Brain microvascular endothelial cell (primary cell): Measurements from ENCODE around the gene DNAJB6.

ENCODE experiments used
- DNase-seq: peaks from one replicate; pipeline ENCODE4 v3.0.0-alpha.2; 2020
- H3K27ac ChIP-seq: fragments of 250-450 bp; sonication (Bioruptor Pico); 2 replicates; pipeline ENCODE4 v1.5.1; 2020; ENCODE audit warnings: mild to moderate bottlenecking, moderate library complexity
- H3K27me3 ChIP-seq: fragments of 250-450 bp; sonication (Bioruptor Pico); replicated peaks from 2 replicates; pipeline ENCODE4 v1.5.1; 2020; ENCODE audit warnings: mild to moderate bottlenecking
- H3K36me3 ChIP-seq: fragments of 250-450 bp; sonication (Bioruptor Pico); replicated peaks from 2 replicates; pipeline ENCODE4 v1.5.1; 2020; ENCODE audit warnings: mild to moderate bottlenecking
- H3K4me3 ChIP-seq: 2 replicates; pipeline ENCODE4 v1.5.1; 2011; ENCODE audit warnings: low read depth, mild to moderate bottlenecking, control low read depth, low read length, moderate library complexity
- CTCF ChIP-seq: IDR thresholded peaks from 2 replicates; pipeline ENCODE4 v1.5.1; 2011; ENCODE audit warnings: low read depth, mild to moderate bottlenecking, moderate library complexity, low read length, control low read depth, inconsistent platforms; ENCODE audit errors: missing control alignments
- in situ Hi-C: cut with HindIII; loops from 2 replicates; pipeline ENCODE4 v1.10.0; 2017; ENCODE audit warnings: low sequenced_read_pairs, low pct_ligation_motif_present

DNAJB6 gene

GRCh38 chr7:157464111-157464970 lies 127.5 kb downstream of the DNAJB6 start:
- in situ Hi-C loops, result no loop called here
- H3K4me3 ChIP-seq, result no peak overlapping the region

GRCh38 chr7:157464971-157465886 lies 128.4 kb downstream of the DNAJB6 start:
- Histone ChIP-seq H3K27ac (no peak overlapping the region), H3K4me3 (no peak overlapping the region), H3K27me3 (peaks cover 21% of the 10 kb centered on the region), H3K36me3 (no peaks in the 10 kb centered on the region)
- in situ Hi-C loops, result no loop called here
- DNase-seq, result no peak
- TF ChIP-seq CTCF, result no peak

More at GRCh38 chr7:157464111-157464970, 127.5 kb downstream of the DNAJB6 start:
- Histone ChIP-seq H3K27ac (no peak overlapping the region), H3K36me3 (no peaks in the 10 kb centered on the region), H3K27me3 (peaks cover 21% of the 10 kb centered on the region)
- DNase-seq, result no peak
- no peak for TF ChIP-seq CTCF

GRCh38 chr7:157465891-157466866 lies 129.4 kb downstream of the DNAJB6 start:
- no peak for DNase-seq
- H3K27ac ChIP-seq, result no peak overlapping the region
- H3K36me3 ChIP-seq, result no peaks in the 10 kb centered on the region
- no peak overlapping the region for H3K4me3 ChIP-seq
- in situ Hi-C loops, result no loop called here
- TF ChIP-seq CTCF, result no peak
- H3K27me3 ChIP-seq, result peaks cover 21% of the 10 kb centered on the region

- Histone ChIP-seq H3K27me3 (peaks cover 21% of the 10 kb centered on the region), H3K36me3 (no peaks in the 10 kb centered on the region), H3K27ac (no peak overlapping the region), H3K4me3 (no peak overlapping the region)
- peak; percentile 22 for TF ChIP-seq CTCF
- DNase-seq, result no peak
- in situ Hi-C loops, result no loop called here
These were observed 130.1 kb downstream of the DNAJB6 start for GRCh38 chr7:157466867-157467261.
